IPS-18a (cell line): ENCODE data around the gene EFHC2.

Experiments used
- H3K27ac ChIP-seq: one replicate; pipeline ENCODE4 v1.5.1; 2013; ENCODE audit warnings: low read length
- H3K27me3 ChIP-seq: one replicate; pipeline ENCODE4 v1.6.1; 2013; ENCODE audit warnings: mild to moderate bottlenecking, low read length; ENCODE audit not compliant: control insufficient read depth, insufficient read depth
- H3K36me3 ChIP-seq: one replicate; pipeline ENCODE4 v1.6.1; 2013; ENCODE audit warnings: low read depth, low read length; ENCODE audit not compliant: control insufficient read depth
- H3K4me1 ChIP-seq: one replicate; pipeline ENCODE4 v1.6.1; 2013; ENCODE audit warnings: low read depth, low read length; ENCODE audit not compliant: control insufficient read depth
- H3K4me3 ChIP-seq: one replicate; pipeline ENCODE4 v1.5.1; 2013; ENCODE audit warnings: low read length
- H3K9ac ChIP-seq: one replicate; pipeline ENCODE4 v1.6.1; 2013; ENCODE audit warnings: mild to moderate bottlenecking, low read length, moderate library complexity
- H3K9me3 ChIP-seq: one replicate; pipeline ENCODE4 v1.6.1; 2013; ENCODE audit warnings: low read depth, low read length; ENCODE audit not compliant: control insufficient read depth

The EFHC2 gene

DNA sequence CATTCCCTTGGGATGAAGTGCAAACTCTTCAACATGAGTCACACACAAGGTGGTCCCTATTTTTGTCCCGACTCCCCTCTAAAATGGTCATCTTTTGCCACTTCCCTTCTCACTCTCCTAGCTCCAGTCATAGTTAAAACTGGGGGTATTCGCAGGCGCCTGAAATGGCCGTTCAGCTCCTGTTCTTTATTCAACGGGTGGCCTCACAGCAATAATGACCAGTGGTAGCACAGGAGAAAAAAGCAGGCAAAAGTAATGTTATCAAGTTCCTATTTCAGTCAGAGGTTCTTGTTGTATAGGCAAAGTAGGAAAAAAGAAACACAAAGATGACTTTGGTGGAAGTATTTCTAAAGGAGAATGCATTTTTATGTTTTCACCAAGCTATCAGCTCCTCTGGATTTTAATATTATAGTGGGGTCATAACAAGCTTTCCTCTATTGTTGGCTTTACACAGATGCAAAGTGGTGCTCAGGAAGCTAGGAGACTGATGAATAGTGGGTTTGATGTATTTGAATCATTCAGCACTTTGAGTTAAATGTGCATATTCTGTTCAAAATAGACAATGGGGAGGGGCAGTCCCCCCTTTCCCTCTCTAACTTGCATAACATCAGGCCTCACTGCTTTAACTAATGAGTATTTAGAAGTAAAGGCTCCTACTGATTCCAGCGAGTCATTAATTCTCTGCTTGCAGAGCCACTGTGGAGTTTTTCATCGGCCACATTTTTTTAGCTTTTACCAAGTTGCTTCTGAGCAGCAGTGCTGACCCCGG lies 199.1 kb downstream of the EFHC2 start:
- Histone ChIP-seq H3K4me3 (no peak overlapping the region), H3K27ac (no peak overlapping the region), H3K9ac (no peak overlapping the region), H3K4me1 (peaks cover 14% of the 10 kb centered on the region), H3K9me3 (peaks cover 6% of the 10 kb centered on the region), H3K27me3 (no peaks in the 10 kb centered on the region), H3K36me3 (no peaks in the 10 kb centered on the region)

DNA sequence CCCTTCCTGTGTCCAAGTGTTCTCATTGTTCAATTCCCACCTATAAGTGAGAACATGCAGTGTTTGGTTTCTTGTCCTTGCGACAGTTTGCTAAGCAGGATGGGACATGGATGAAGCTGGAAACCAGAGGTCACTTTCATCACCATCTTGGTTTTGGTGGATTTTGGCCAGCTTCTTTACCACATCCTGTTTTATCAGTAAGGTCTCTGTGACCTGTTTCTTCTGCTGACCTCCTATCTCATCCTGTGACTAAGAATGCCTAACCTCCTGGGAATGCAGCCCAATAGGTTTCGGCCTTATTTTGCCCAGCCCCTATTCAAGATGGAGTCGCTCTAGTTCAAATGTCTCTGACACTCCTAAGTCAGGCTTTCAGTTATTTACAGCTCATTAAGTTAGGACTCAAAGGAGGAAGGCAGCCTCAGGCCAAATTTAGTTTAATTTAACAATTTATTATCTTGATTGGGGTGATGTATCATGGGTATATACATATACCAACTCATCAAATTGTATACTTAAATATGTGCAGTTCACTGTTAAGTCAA lies 200.3 kb downstream of the EFHC2 start:
- Histone ChIP-seq H3K36me3 (no peaks in the 10 kb centered on the region), H3K27me3 (no peaks in the 10 kb centered on the region), H3K9me3 (peaks cover 15% of the 10 kb centered on the region), H3K4me3 (no peak overlapping the region), H3K27ac (no peak overlapping the region), H3K4me1 (peaks cover 14% of the 10 kb centered on the region), H3K9ac (no peak overlapping the region)

DNA sequence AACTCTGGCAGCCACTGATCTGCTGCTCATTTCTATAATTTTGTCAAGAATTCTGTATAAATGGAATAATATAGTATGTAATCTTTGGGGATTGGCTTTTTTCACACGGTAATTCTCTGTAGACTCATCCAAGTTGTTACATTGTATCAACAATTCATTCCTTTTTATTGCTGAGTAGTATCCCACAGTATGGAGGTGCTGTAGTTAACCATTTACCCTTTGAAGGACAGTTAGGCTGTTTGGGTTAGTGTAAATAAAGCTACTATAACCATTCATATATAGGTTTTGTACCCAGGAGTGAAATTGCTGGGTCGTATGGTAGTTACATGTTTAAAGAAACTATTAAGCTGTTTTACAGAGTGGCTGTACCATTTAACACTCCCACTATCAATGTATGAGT lies 213.3 kb downstream of the EFHC2 start:
- Histone ChIP-seq H3K27me3 (no peaks in the 10 kb centered on the region), H3K4me3 (no peak overlapping the region), H3K27ac (no peak overlapping the region), H3K36me3 (no peaks in the 10 kb centered on the region), H3K9ac (no peak overlapping the region), H3K4me1 (no peaks in the 10 kb centered on the region), H3K9me3 (peaks cover 19% of the 10 kb centered on the region)

DNA sequence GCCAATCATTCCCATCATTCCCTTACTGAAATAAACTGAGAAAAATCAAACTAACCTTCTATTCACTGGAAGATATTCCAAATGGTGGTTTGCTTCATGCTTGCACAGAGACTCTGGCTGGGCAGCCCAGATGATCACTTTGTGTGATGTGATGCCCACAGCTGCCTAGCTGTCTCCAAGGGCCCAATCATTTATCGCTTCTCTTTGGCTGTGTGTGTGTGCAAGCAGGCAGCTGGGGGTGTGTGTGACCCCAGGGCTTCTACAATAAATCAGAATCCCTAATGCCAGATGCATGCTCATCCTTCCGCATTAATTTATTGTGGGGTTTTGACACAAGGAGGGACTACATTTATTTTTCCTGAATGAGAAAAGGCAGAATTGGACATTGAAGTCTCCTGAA lies 230.1 kb downstream of the EFHC2 start:
- Histone ChIP-seq H3K27me3 (no peaks in the 10 kb centered on the region), H3K4me1 (no peaks in the 10 kb centered on the region), H3K27ac (no peak overlapping the region), H3K4me3 (no peak overlapping the region), H3K9me3 (peaks cover 27% of the 10 kb centered on the region), H3K9ac (no peak overlapping the region), H3K36me3 (no peaks in the 10 kb centered on the region)

DNA sequence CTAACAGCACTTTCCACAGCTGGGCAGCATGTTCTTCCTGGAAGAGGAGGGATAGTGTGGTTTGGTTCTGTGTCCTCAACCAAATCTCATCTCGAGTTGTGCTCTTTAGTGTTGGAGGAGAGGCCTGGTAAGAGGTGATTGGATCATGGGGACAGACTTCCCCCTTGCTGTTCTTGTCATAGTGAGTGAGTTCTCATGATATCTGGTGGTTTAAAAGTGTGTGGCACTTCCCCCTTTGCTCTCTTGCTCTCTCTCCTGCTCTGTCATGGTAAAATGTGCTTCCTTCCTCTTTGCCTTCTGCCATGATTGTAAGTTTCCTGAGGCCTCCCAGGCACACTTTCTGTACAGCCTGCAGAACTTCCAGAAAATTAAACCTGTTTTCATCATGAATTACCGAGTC lies 236.6 kb downstream of the EFHC2 start:
- H3K27me3 ChIP-seq: no peaks in the 10 kb centered on the region
- no peaks in the 10 kb centered on the region for H3K4me1 ChIP-seq
- no peaks in the 10 kb centered on the region for H3K36me3 ChIP-seq
- no peak overlapping the region for H3K4me3 ChIP-seq
- peaks cover 30% of the 10 kb centered on the region for H3K9me3 ChIP-seq
- H3K27ac ChIP-seq: no peak overlapping the region
- no peak overlapping the region for H3K9ac ChIP-seq

DNA sequence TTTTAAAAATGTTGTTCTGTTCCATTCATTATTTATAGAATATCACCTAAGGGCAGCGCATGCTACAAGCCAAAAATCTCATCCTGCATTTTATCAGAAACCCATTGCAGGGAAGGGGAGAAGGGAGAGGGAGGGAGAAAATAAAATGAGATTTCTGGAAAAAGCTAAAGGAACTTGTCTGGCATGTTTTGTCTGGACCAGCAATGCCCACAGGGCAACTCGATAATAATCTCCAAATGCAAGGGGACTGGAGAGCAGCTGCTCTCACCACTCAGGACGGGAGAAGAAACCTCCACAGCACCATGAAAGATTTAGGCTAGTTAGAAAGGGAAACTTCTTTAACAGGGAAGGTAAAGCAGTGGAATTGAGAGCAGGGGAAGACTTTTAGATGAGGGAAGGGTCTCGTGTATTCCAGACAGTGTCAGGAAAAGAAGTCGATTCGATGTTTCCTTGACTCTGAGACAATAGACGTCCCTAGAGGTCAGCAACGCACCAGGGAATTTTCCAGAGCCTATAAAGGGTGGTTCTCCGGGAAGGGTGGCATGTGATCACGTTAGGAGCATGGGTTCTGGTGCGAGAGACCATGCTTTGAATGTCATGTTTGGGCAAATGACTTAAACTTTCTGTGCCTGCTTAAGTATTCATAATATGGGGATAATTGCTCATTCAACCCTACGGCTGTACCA lies 238.1 kb downstream of the EFHC2 start:
- Histone ChIP-seq H3K4me1 (no peaks in the 10 kb centered on the region), H3K4me3 (no peak overlapping the region), H3K36me3 (no peaks in the 10 kb centered on the region), H3K9ac (no peak overlapping the region), H3K27ac (no peak overlapping the region), H3K27me3 (no peaks in the 10 kb centered on the region), H3K9me3 (peaks cover 35% of the 10 kb centered on the region)

DNA sequence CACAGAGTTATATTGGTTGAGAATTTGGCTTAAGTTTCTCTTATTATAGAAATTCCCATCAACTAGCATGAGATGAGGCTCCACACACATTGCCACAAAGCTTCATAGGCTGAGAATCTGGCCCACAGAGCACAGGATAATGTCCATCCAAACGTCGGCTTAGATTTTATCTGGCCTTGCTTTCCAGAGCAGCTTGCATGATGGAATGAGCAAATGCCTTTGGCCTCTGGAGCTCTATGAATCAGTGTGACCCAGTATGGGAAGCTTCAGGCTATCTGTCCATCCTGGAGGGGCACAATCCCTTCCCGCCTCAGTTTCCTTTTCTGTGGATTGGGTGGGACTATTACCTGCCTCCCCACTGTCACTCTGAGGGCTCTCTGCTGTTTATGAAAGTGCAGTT lies 238.8 kb downstream of the EFHC2 start:
- H3K9ac ChIP-seq: no peak overlapping the region
- no peaks in the 10 kb centered on the region for H3K36me3 ChIP-seq
- no peak overlapping the region for H3K4me3 ChIP-seq
- H3K4me1 ChIP-seq: no peaks in the 10 kb centered on the region
- H3K27ac ChIP-seq: no peak overlapping the region
- peaks cover 32% of the 10 kb centered on the region for H3K9me3 ChIP-seq
- H3K27me3 ChIP-seq: no peaks in the 10 kb centered on the region

DNA sequence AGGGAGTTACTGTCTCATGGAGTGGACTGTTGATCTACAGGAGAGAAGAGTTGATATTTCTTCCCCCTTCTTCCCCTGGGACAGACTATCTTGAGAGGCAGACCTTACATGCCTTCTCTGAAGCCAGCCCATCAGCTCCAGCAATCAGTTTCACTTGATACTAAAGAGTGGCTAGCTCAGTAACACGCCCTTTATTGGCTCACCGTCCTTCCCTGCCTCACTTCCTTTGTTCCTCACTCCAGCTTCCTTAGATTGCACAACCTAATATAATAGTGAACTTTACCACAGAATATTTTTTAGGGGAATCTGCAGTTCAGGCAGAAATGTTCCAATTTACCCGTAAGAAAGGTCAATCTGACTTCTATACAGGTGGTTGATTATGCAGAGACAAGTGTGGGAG lies 242.2 kb downstream of the EFHC2 start:
- Histone ChIP-seq H3K4me3 (no peak overlapping the region), H3K27ac (no peak overlapping the region), H3K4me1 (no peaks in the 10 kb centered on the region), H3K27me3 (no peaks in the 10 kb centered on the region), H3K9ac (no peak overlapping the region), H3K36me3 (no peaks in the 10 kb centered on the region), H3K9me3 (peaks cover 24% of the 10 kb centered on the region)

DNA sequence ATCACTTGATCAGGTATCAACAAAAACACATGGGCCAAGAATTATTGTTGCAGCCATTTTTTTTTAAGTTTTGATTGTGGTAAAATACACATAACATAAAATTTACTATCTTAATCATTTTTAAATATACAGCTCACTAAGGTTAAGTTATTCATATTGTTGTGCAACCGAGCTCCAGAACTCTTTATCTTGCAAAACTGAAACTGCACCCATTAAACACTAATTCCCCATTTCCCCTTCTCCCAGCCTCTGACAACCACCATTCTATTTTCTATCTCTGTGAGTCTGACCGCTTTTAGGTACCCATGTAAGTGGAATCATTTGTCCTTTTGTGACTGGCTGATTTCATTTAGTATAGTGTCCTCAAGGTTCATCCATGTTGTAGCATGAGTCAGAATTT lies 244.1 kb downstream of the EFHC2 start:
- Histone ChIP-seq H3K4me3 (no peak overlapping the region), H3K27me3 (no peaks in the 10 kb centered on the region), H3K9me3 (peaks cover 19% of the 10 kb centered on the region), H3K27ac (no peak overlapping the region), H3K36me3 (no peaks in the 10 kb centered on the region), H3K4me1 (no peaks in the 10 kb centered on the region), H3K9ac (no peak overlapping the region)
